ENCODE data around the gene GRK5. TPM values are rescaled to one million over a fixed set of nuclear protein-coding genes. Genes with fewer than 3 reads are reported as not detected.

GRK5 gene
- total RNA-seq, 1 experiment from 2014 or later: 1.2 TPM

GRCh38 chr10:119374236-119374635, 166.9 kb downstream of the GRK5 start:
- Histone ChIP-seq H3K79me1 (ENCODE audit: insufficient read depth, low read depth, low read length, poor library complexity, severe bottlenecking) (no peaks in the 10 kb centered on the region), H2BK12ac (ENCODE audit: insufficient read length, low read depth, low read length) (no peak overlapping the region), H2BK20ac (ENCODE audit: low read depth, low read length, poor library complexity, severe bottlenecking) (no peak overlapping the region), H3K4ac (ENCODE audit: low read depth, low read length) (no peak overlapping the region), H3K14ac (ENCODE audit: insufficient read depth, low read length) (no peak overlapping the region), H3K4me1 (ENCODE audit: insufficient read depth, low read length) (no peaks in the 10 kb centered on the region), H3K9ac (ENCODE audit: extremely low read depth, insufficient read length, low read length) (no peak overlapping the region), H3K27me3 (ENCODE audit: insufficient read depth, low read length) (no peaks in the 10 kb centered on the region), H3K18ac (ENCODE audit: insufficient read length, low read depth, low read length) (no peak overlapping the region), H4K20me1 (ENCODE audit: control insufficient read depth, insufficient read depth, insufficient read length) (no peaks in the 10 kb centered on the region), H3K9me3 (ENCODE audit: control insufficient read depth, low read depth, low read length) (no peaks in the 10 kb centered on the region), H2AFZ (ENCODE audit: low read length) (no peak overlapping the region), H3K23ac (ENCODE audit: insufficient read length, low read depth, low read length) (no peak overlapping the region), H3K79me2 (ENCODE audit: insufficient read depth, low read length) (no peaks in the 10 kb centered on the region), H3K56ac (ENCODE audit: insufficient read length, low read depth, low read length) (no peak overlapping the region), H3K23me2 (ENCODE audit: insufficient read length, low read depth, low read length, poor library complexity, severe bottlenecking) (no peaks in the 10 kb centered on the region), H3K27ac (ENCODE audit: insufficient read length, low read depth, low read length) (no peak overlapping the region), H4K91ac (ENCODE audit: insufficient read length, low read depth, low read length) (no peak overlapping the region), H2BK15ac (ENCODE audit: low read depth, low read length) (no peak overlapping the region), H2BK120ac (ENCODE audit: low read depth, low read length, poor library complexity, severe bottlenecking) (no peak overlapping the region), H2AK5ac (ENCODE audit: insufficient read length, low read length) (no peak overlapping the region), H2BK5ac (ENCODE audit: insufficient read length, low read length) (no peak overlapping the region), H3K4me2 (ENCODE audit: insufficient read depth, insufficient read length, low read length) (no peak overlapping the region), H4K8ac (replicated peaks; ENCODE audit: insufficient read length, low read depth, low read length) (no peak overlapping the region), H4K5ac (ENCODE audit: insufficient read length, low read depth, low read length) (no peak overlapping the region), H3T11ph (ENCODE audit: low read length) (no peak overlapping the region)
- H3K27me3 Mint-ChIP-seq (ENCODE audit: low read depth): peaks cover 2% of the 10 kb centered on the region; the same call in 1 of the 2 replicates
- H3K36me3 Mint-ChIP-seq (ENCODE audit: insufficient read depth in 1 of 3, low read depth in 3 of 3): no peaks in the 10 kb centered on the region
- WGBS (ENCODE audit: extremely low coverage, insufficient read length, low lambda C conversion rate): no CpG with 5 or more reads among the region's 4 CpGs
- DNase-seq: no peak
- TF ChIP-seq CTCF (conservative IDR thresholded peaks at IDR 0.05): no peak
- H3K9me3 Mint-ChIP-seq: no peaks in the 10 kb centered on the region
- H3K4me3 Mint-ChIP-seq: no peak overlapping the region
- peaks cover 8 to 9% of the 10 kb centered on the region in 2 experiments for H3K4me1 Mint-ChIP-seq
- no peak overlapping the region for H3K27ac Mint-ChIP-seq

Measured in H9 (cell line).